Nephron progenitor cell (in vitro differentiated cells): Measurements from ENCODE around the gene KRT74.

Source experiments
- DNase-seq: peaks from one replicate; pipeline ENCODE4 v3.0.0; 2021
- H3K27ac Mint-ChIP-seq: 2 replicates; pipeline ENCODE4 v1.8.0; 2021; ENCODE audit warnings: mild to moderate bottlenecking, moderate library complexity, mixed read lengths
- H3K27me3 Mint-ChIP-seq: 2 replicates; pipeline ENCODE4 v1.8.0; 2021; ENCODE audit warnings: mild to moderate bottlenecking, low read depth, mixed read lengths; ENCODE audit not compliant: poor library complexity
- H3K36me3 Mint-ChIP-seq: 2 replicates; pipeline ENCODE4 v1.8.0; 2021; ENCODE audit warnings: low read depth, mixed read lengths
- H3K4me1 Mint-ChIP-seq: 2 replicates; pipeline ENCODE4 v1.8.0; 2021; ENCODE audit warnings: mixed read lengths
- H3K4me3 Mint-ChIP-seq: 2 replicates; pipeline ENCODE4 v1.8.0; 2021; ENCODE audit warnings: mild to moderate bottlenecking, moderate library complexity, mixed read lengths
- H3K9me3 Mint-ChIP-seq: 2 replicates; pipeline ENCODE4 v1.8.0; 2021; ENCODE audit warnings: mild to moderate bottlenecking, moderate library complexity, mixed read lengths
- TF ChIP-seq, protein P1 (sequence below): fragments of 200-600 bp; sonication (generic); IDR thresholded peaks from 2 replicates; pipeline ENCODE4 v1.5.0; 2021; ENCODE audit warnings: antibody characterized with exemption

Gene KRT74

DNA sequence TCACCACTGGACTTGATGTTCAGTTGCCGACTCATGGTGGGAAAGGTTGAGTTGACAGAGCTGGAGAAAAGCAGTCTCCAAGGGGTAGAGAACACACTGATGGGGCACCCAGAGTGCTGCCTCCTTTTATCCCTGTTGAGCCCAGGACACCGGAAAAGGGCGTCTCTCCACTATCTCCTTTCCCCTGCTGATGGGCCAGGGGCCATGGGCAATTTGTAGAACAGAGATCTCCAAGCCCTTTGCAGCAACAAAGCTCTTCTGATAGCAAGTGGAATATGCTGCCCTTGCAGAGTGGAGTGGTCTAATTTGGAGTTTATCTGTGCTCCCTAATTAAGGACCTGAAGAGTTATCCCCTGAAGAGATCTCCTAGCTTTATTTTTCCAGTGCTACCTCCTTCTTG lies at the start of gene KRT74:
Gene KRT74 (minus strand): TSS at position 101 of the 400 bp plus-strand sequence. CDS start 66 bp downstream, at position 35.
- no peak within 1 kb of the TSS for H3K4me3 Mint-ChIP-seq
- no peaks in the 10 kb centered on the region for H3K36me3 Mint-ChIP-seq
- H3K27ac Mint-ChIP-seq: no peak within 1 kb of the TSS
- DNase-seq: no peak
- H3K4me1 Mint-ChIP-seq: peaks cover 21% of the 10 kb centered on the region
- H3K9me3 Mint-ChIP-seq: no peaks in the 10 kb centered on the region
- TF ChIP-seq, protein P1, sequence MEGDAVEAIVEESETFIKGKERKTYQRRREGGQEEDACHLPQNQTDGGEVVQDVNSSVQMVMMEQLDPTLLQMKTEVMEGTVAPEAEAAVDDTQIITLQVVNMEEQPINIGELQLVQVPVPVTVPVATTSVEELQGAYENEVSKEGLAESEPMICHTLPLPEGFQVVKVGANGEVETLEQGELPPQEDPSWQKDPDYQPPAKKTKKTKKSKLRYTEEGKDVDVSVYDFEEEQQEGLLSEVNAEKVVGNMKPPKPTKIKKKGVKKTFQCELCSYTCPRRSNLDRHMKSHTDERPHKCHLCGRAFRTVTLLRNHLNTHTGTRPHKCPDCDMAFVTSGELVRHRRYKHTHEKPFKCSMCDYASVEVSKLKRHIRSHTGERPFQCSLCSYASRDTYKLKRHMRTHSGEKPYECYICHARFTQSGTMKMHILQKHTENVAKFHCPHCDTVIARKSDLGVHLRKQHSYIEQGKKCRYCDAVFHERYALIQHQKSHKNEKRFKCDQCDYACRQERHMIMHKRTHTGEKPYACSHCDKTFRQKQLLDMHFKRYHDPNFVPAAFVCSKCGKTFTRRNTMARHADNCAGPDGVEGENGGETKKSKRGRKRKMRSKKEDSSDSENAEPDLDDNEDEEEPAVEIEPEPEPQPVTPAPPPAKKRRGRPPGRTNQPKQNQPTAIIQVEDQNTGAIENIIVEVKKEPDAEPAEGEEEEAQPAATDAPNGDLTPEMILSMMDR: no peak
- peaks cover 11% of the 10 kb centered on the region for H3K27me3 Mint-ChIP-seq

DNA sequence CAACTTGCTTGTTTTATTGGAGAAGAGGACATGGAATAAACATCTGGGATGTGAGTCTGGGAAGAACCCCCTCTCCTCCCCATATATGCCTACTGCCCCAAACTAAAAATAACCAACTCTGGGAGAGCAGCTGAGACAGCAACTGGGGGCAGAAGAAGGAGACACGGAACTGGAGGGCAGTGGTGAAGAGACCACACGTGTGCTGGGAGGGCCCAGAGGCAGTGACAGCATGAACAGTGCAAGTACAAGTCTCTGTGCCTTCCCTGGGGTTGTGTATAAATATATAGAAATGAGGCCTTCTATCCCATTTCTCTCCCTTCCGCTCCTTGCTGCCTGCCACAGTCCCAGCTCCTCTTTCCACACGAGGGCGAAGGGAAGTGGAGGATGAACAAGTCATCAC lies 48.7 kb upstream of the KRT74 start:
- Mint-ChIP-seq H3K27ac (no peak overlapping the region), H3K4me3 (no peak overlapping the region), H3K36me3 (no peaks in the 10 kb centered on the region), H3K27me3 (no peaks in the 10 kb centered on the region), H3K9me3 (peaks cover 6% of the 10 kb centered on the region), H3K4me1 (peaks cover 7% of the 10 kb centered on the region)
- TF ChIP-seq, protein P1: no peak
- no peak for DNase-seq

DNA sequence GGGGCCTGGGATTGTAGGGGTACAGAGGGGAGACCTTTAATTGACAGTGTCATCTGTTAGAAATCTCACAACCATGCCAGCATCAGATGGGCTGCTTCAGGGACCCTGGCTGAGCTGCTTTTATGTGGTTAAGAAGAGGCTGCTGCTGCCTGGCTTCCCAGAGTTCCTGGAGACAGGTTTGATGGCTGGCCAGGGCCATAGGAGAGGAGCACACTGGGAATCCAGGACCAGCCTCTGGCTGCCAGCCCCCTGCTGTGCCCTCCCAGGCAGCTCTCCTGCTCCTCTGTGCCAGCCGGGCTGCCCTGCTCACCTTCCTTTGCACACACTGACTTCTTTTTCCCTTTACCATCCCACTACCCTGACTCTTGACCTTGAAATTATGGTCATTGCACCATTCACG lies 45.2 kb upstream of the KRT74 start:
- Mint-ChIP-seq H3K36me3 (no peaks in the 10 kb centered on the region), H3K27me3 (peaks cover 10% of the 10 kb centered on the region), H3K4me1 (no peaks in the 10 kb centered on the region), H3K9me3 (peaks cover 6% of the 10 kb centered on the region), H3K27ac (no peak overlapping the region), H3K4me3 (no peak overlapping the region)
- TF ChIP-seq, protein P1: no peak
- DNase-seq: no peak

DNA sequence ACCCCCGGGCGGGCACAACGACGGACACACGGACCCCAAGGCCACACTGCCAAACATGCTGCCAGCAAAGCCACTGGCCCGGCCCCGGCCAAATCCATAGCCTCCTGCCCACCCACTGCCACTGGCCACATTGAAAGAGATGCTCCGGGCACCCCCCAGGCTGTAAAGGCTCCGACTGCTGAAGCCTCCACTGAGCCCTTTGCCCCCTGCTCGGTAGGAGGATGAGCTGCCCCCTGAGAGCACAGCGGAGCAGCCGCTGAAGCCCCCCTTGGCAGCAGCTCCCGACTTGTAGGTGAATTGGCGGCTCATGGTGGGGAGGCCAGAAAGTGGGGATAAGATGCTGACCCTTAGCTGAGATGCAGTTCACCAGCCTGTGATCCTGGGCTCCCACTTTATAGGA lies 44.6 kb upstream of the KRT74 start, which contains the start of gene KRT73:
Gene KRT73 (minus strand): TSS at position 344 of the 400 bp plus-strand sequence. CDS start 35 bp downstream, at position 309.
- TF ChIP-seq, protein P1: no peak
- H3K27ac Mint-ChIP-seq: no peak within 1 kb of the TSS
- DNase-seq: no peak
- H3K27me3 Mint-ChIP-seq: peaks cover 10% of the 10 kb centered on the region
- H3K4me1 Mint-ChIP-seq: no peaks in the 10 kb centered on the region
- no peaks in the 10 kb centered on the region for H3K36me3 Mint-ChIP-seq
- H3K9me3 Mint-ChIP-seq: peaks cover 6% of the 10 kb centered on the region
- no peak within 1 kb of the TSS for H3K4me3 Mint-ChIP-seq

DNA sequence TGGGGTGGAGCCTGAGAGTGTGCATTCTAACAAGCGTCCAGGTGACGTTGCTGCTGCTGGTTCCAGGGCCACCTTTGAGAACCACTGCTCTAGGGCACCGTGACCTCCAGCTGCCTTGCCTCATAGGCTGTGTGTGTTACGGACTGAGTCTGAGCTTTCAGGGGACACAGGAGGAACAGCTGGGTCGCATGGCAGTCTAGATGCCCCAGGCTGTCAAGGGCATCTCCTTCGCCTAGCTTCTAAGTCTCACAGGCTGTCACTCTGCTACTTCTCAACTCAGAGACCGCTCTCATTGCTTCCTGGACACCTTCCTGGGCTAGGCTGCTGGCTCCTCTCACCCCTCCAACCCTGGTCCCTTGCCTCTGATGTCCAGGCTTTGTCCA lies 43.8 kb upstream of the KRT74 start:
- peaks cover 14% of the 10 kb centered on the region for H3K27me3 Mint-ChIP-seq
- H3K9me3 Mint-ChIP-seq: no peaks in the 10 kb centered on the region
- no peaks in the 10 kb centered on the region for H3K36me3 Mint-ChIP-seq
- TF ChIP-seq, protein P1: no peak
- H3K4me3 Mint-ChIP-seq: no peak overlapping the region
- H3K4me1 Mint-ChIP-seq: no peaks in the 10 kb centered on the region
- no peak overlapping the region for H3K27ac Mint-ChIP-seq
- DNase-seq: no peak

DNA sequence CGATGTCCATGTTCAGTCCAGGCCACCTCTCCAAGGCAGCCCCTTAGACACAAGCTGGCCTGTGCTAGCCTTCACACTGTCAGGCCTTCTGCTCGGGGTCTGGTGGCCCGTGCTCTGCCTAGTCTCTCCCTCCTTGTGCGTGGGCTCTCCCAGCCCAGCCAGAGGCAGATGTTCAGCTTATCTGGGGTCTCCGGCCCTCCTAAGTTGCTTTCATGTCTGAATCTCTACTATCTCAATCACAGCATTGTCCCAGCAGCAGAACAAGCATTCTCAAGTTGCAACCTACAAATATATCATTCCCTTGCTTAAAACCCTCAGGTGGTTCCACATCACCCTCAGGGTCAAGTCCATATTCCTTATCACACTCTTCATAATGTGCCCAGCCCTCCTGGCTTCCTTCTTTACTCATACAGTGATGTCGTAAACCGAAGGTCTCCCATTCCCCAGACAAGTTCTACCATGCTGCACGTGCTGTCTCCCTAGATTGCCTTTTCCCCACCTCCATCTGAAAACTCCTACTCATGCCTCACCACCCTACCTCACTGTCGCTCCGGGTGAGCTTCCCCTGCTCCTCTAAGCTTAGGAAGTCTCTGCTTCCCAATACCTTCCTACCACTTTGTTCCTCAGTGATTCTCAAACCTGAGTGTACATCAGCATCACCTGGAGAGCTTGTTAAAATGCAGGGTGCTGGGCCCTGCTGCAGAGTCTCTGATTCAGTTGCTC lies 43.2 kb upstream of the KRT74 start:
- Mint-ChIP-seq H3K27ac (no peak overlapping the region), H3K36me3 (no peaks in the 10 kb centered on the region), H3K4me3 (no peak overlapping the region), H3K27me3 (peaks cover 14% of the 10 kb centered on the region), H3K4me1 (no peaks in the 10 kb centered on the region), H3K9me3 (no peaks in the 10 kb centered on the region)
- DNase-seq: no peak
- TF ChIP-seq, protein P1: no peak
